GM13976 (cell line): ENCODE results near the gene PPM1K.
A peak's percentile ranks its signal among the peaks of the same experiment; 100 is the strongest.

ENCODE experiments used
- DNase-seq: peaks from one replicate; pipeline ENCODE4 v3.0.0; 2012; ENCODE audit warnings: low spot score
- CTCF ChIP-seq: IDR thresholded peaks from 2 replicates; pipeline ENCODE4 v1.5.1; 2012; ENCODE audit warnings: borderline replicate concordance, mild to moderate bottlenecking; ENCODE audit not compliant: insufficient read depth; ENCODE audit errors: extremely low read depth, missing control alignments, control extremely low read depth
- in situ Hi-C: fragments of 300-500 bp; cut with MboI; formaldehyde crosslinking; loops from one replicate; pipeline ENCODE4 v1.12.0; 2022; ENCODE audit warnings: low sequenced_read_pairs, mixed read lengths, inconsistent platforms; ENCODE audit not compliant: unreplicated experiment

PPM1K gene

GRCh38 chr4:88284439-88285234 lies at the start of gene PPM1K:
PPM1K (minus strand) TSS chr4:88284561; CDS start chr4:88278583, 5,978 bp downstream.
- peak; percentile 94 for DNase-seq
- in situ Hi-C loops: no loop called here
- no peak for TF ChIP-seq CTCF

- no peak for TF ChIP-seq CTCF
- DNase-seq: no peak
- in situ Hi-C loops: no loop called here
These were observed 49.5 kb upstream of the PPM1K start for GRCh38 chr4:88333741-88334405.

- in situ Hi-C loops: no loop called here
- no peak for TF ChIP-seq CTCF
- DNase-seq: no peak
These were observed 43.3 kb upstream of the PPM1K start for GRCh38 chr4:88327665-88328064.

GRCh38 chr4:88320780-88321373 lies 36.5 kb upstream of the PPM1K start:
- in situ Hi-C loops: no loop called here
- no peak for TF ChIP-seq CTCF
- peak; percentile 71 for DNase-seq

GRCh38 chr4:88320224-88320779 lies 35.9 kb upstream of the PPM1K start:
- no peak for TF ChIP-seq CTCF
- peak; percentile 24 for DNase-seq
- in situ Hi-C loops: no loop called here

- DNase-seq: no peak
- in situ Hi-C loops: no loop called here
- TF ChIP-seq CTCF: no peak
These were observed 34.5 kb upstream of the PPM1K start for GRCh38 chr4:88318751-88319350.
